ENCODE measurements around the gene RXYLT1.

- TF ChIP-seq REST (IDR thresholded peaks at IDR 0.05; ENCODE audit: insufficient read depth in 1 of 2, low read depth in 2 of 2, low read length in 2 of 2) (no peak), POLR2AphosphoS5 (IDR thresholded peaks at IDR 0.05; ENCODE audit: low read depth, low read length) (no peak), FOXP2 (optimal IDR thresholded peaks at IDR 0.05; ENCODE audit: borderline replicate concordance, extremely low read depth, extremely low read length, insufficient read depth) (no peak), TAF1 (IDR thresholded peaks at IDR 0.05; ENCODE audit: borderline replicate concordance, insufficient read depth, low read length) (no peak), SIN3A (IDR thresholded peaks at IDR 0.05; ENCODE audit: borderline replicate concordance, insufficient read depth, low read length) (no peak)
Observed at GRCh38 chr12:63795944-63796343, 16.2 kb downstream of the RXYLT1 start.

Data from PFSK-1 (cell line).